ENCODE data around the gene PRR15. TPM values are rescaled to one million over a fixed set of nuclear protein-coding genes. Genes with fewer than 3 reads are reported as not detected.

Gene PRR15
- 0.20 and 0.39 TPM in 2 replicates for total RNA-seq

GRCh38 chr7:29563590-29564495 is at the start of gene PRR15:
Gene PRR15 (plus strand): TSS chr7:29563835. CDS start chr7:29566330, 2,495 bp downstream.

Other genes with a start within 250 kb of the PRR15 start
- gene WIPF3, start 242.7 kb downstream of the PRR15 start, total RNA-seq, result 0.07 TPM in 2 replicates

Data from smooth muscle cell of the pulmonary artery (primary cell).